GM10266 (cell line): ENCODE data around the gene RAP2C.
"Not testable (repeated sequence)": the region's sequence is repeated elsewhere in the genome, so short reads cannot be mapped to it uniquely, and the experiment has no call there.

Source experiments
- DNase-seq: peaks from one replicate; pipeline ENCODE4 v3.0.0; 2012; ENCODE audit errors: extremely low spot score
- CTCF ChIP-seq: IDR thresholded peaks from 2 replicates; pipeline ENCODE4 v1.5.1; 2012; ENCODE audit warnings: mild to moderate bottlenecking, low read depth; ENCODE audit not compliant: control insufficient read depth, insufficient read depth; ENCODE audit errors: missing control alignments

The RAP2C gene

GRCh38 chrX:132181364-132181763 lies 37.9 kb downstream of the RAP2C start:
- DNase-seq, result no peak
- TF ChIP-seq CTCF, result no peak

GRCh38 chrX:132180929-132181328 lies 38.3 kb downstream of the RAP2C start:
- DNase-seq, result no peak
- no peak for TF ChIP-seq CTCF

- TF ChIP-seq CTCF, result no peak
- DNase-seq, result no peak
These were observed 45.6 kb downstream of the RAP2C start for GRCh38 chrX:132173647-132174046.

- no peak for TF ChIP-seq CTCF
- DNase-seq, result no peak
These were observed 47.4 kb downstream of the RAP2C start for GRCh38 chrX:132171881-132172280.

GRCh38 chrX:132171478-132171877 lies 47.8 kb downstream of the RAP2C start:
- no peak for TF ChIP-seq CTCF
- no peak for DNase-seq

GRCh38 chrX:132169554-132169953 lies 49.7 kb downstream of the RAP2C start:
- TF ChIP-seq CTCF, result no peak
- no peak for DNase-seq

- no peak for DNase-seq
- TF ChIP-seq CTCF, result no peak
These were observed 53.6 kb downstream of the RAP2C start for GRCh38 chrX:132165651-132166050.

- no peak for TF ChIP-seq CTCF
- DNase-seq, result no peak
These were observed 54.2 kb downstream of the RAP2C start for GRCh38 chrX:132165005-132165404.

- DNase-seq, result not testable (repeated sequence)
These were observed 56.2 kb downstream of the RAP2C start for GRCh38 chrX:132163094-132163493.
